Uterus (tissue), 4 donors: ENCODE results near the gene GPBAR1. TPM values are rescaled to one million over a fixed set of nuclear protein-coding genes. Genes with fewer than 3 reads are reported as not detected.
A peak's percentile ranks its signal among the peaks of the same experiment; 100 is the strongest.

ENCODE experiments used
- DNase-seq, 2 donors: peaks; one replicate each; pipeline ENCODE4 v3.0.0-alpha.2; 2019 to 2020
- H3K27ac ChIP-seq, 2 donors: fragments of 200-600 bp; sonication (generic); 1 replicate in 1 of 2; 2 replicates in 1 of 2; pipeline ENCODE4 v1.5.1; 2016 to 2018
- H3K27me3 ChIP-seq, 2 donors: fragments of 200-600 bp; sonication (generic); one replicate each; pipeline ENCODE4 v1.5.1; 2018 to 2019; ENCODE audit warnings: control low read depth in 1 of 2
- H3K36me3 ChIP-seq, 2 donors: fragments of 200-600 bp; sonication (generic); one replicate each; pipeline ENCODE4 v1.5.1; 2019; ENCODE audit warnings: control low read depth in 1 of 2
- H3K4me1 ChIP-seq, 2 donors: fragments of 200-600 bp; sonication (generic); one replicate each; pipeline ENCODE4 v1.5.1; 2018 to 2019; ENCODE audit warnings: control low read depth in 1 of 2
- H3K4me3 ChIP-seq, 2 donors: fragments of 200-600 bp; sonication (generic); 1 replicate in 1 of 2; 2 replicates in 1 of 2; pipeline ENCODE4 v1.5.1; 2018 to 2019; ENCODE audit warnings: mild to moderate bottlenecking in 1 of 2
- H3K9me3 ChIP-seq, 2 donors: fragments of 200-600 bp; sonication (generic); one replicate each; pipeline ENCODE4 v1.5.1; 2019; ENCODE audit warnings: control low read depth in 1 of 2
- CTCF ChIP-seq, 4 experiments: fragments of 200-600 bp in 2 of 4; fragments of 450-650 bp in 2 of 4; sonication (generic) in 2 of 4; IDR thresholded peaks; one replicate each; pipeline ENCODE4 v1.5.1; 2016 to 2019; ENCODE audit warnings: antibody characterized with exemption in 4 of 4, mild to moderate bottlenecking in 2 of 4, moderate library complexity in 1 of 4
- POLR2A ChIP-seq, 2 donors: fragments of 450-650 bp; IDR thresholded peaks; one replicate each; pipeline ENCODE4 v1.6.1; 2016; ENCODE audit warnings: antibody characterized with exemption in 2 of 2, mild to moderate bottlenecking in 1 of 2, moderate library complexity in 1 of 2
- intact Hi-C: fragments of 100-400 bp; cut with DNase I; formaldehyde crosslinking; loops from one replicate; pipeline ENCODE4 v1.15.1; 2023; ENCODE audit warnings: low total_unique reads
- total RNA-seq, 4 donors: library from RNA; depleted of rRNA in 3 of 4; stranded (reverse); fragments of >200 nt in 3 of 4; gene quantifications; one replicate each; pipeline versions ENCODE4 v1.1.0 to v1.2.4, GENCODE V29; 2014 to 2023
- donor health status: DM: yes; HTN: yes; CAD: no.

The GPBAR1 gene
- total RNA-seq, 4 donors from 2014 or later: 0.29 to 1.0 (median 0.91) TPM; not detected in 1

GRCh38 chr2:218300141-218300540, 39.3 kb downstream of the GPBAR1 start:
- H3K36me3 ChIP-seq: no peaks in the 10 kb centered on the region
- TF ChIP-seq POLR2A (IDR thresholded peaks at IDR 0.05) (no peak), CTCF (IDR thresholded peaks at IDR 0.05) (no peak)
- no peaks in the 10 kb centered on the region for H3K4me1 ChIP-seq
- H3K27ac ChIP-seq: no peak overlapping the region
- no peaks in the 10 kb centered on the region for H3K27me3 ChIP-seq
- no peak for DNase-seq
- intact Hi-C loops: loop anchor here (10.0 kb wide), 1 partner anchor 55 kb away; the partner anchor contains the start of gene CATIP
- H3K4me3 ChIP-seq: no peak overlapping the region
- H3K9me3 ChIP-seq: no peaks in the 10 kb centered on the region

GRCh38 chr2:218301176-218301819, 40.5 kb downstream of the GPBAR1 start:
- H3K4me1 ChIP-seq: no peaks in the 10 kb centered on the region
- DNase-seq: peak; percentile 79 to 90
- no peak overlapping the region for H3K27ac ChIP-seq
- no peaks in the 10 kb centered on the region for H3K36me3 ChIP-seq
- no peaks in the 10 kb centered on the region for H3K9me3 ChIP-seq
- H3K27me3 ChIP-seq: no peaks in the 10 kb centered on the region
- no peak overlapping the region for H3K4me3 ChIP-seq
- TF ChIP-seq CTCF (IDR thresholded peaks at IDR 0.05): peak; percentile 94 to 99 (median 95)
- TF ChIP-seq POLR2A (IDR thresholded peaks at IDR 0.05): no peak
- intact Hi-C loops: loop anchor here (10.0 kb wide), 1 partner anchor 54 kb away; the partner anchor contains the start of gene CATIP

- no peaks in the 10 kb centered on the region for H3K4me1 ChIP-seq
- H3K27me3 ChIP-seq: no peaks in the 10 kb centered on the region
- DNase-seq: no peak
- intact Hi-C loops: loop anchor here (10.0 kb wide), 1 partner anchor 49 kb away; the partner anchor contains the start of gene CATIP
- no peak overlapping the region for H3K4me3 ChIP-seq
- H3K36me3 ChIP-seq: no peaks in the 10 kb centered on the region
- no peak for TF ChIP-seq POLR2A (IDR thresholded peaks at IDR 0.05)
- H3K9me3 ChIP-seq: no peaks in the 10 kb centered on the region
- H3K27ac ChIP-seq: no peak overlapping the region
Measured at GRCh38 chr2:218305383-218305782, 44.6 kb downstream of the GPBAR1 start.

- H3K27ac ChIP-seq: no peak overlapping the region
- no peaks in the 10 kb centered on the region for H3K4me1 ChIP-seq
- DNase-seq: no peak
- no peaks in the 10 kb centered on the region for H3K27me3 ChIP-seq
- TF ChIP-seq POLR2A (IDR thresholded peaks at IDR 0.05) (no peak), CTCF (IDR thresholded peaks at IDR 0.05) (no peak)
- no peak overlapping the region for H3K4me3 ChIP-seq
- no peaks in the 10 kb centered on the region for H3K36me3 ChIP-seq
- H3K9me3 ChIP-seq: no peaks in the 10 kb centered on the region
- intact Hi-C loops: loop anchor here (10.0 kb wide), 1 partner anchor 48 kb away; the partner anchor contains the start of gene CATIP
Measured at GRCh38 chr2:218306184-218306920, 45.5 kb downstream of the GPBAR1 start.

- H3K4me3 ChIP-seq: no peak overlapping the region
- H3K36me3 ChIP-seq: no peaks in the 10 kb centered on the region
- no peak overlapping the region for H3K27ac ChIP-seq
- H3K4me1 ChIP-seq: no peaks in the 10 kb centered on the region
- intact Hi-C loops: loop anchor here (10.0 kb wide), 1 partner anchor 47 kb away; the partner anchor contains the start of gene CATIP
- no peaks in the 10 kb centered on the region for H3K27me3 ChIP-seq
- no peaks in the 10 kb centered on the region for H3K9me3 ChIP-seq
- TF ChIP-seq CTCF (IDR thresholded peaks at IDR 0.05): no peak
- no peak for TF ChIP-seq POLR2A (IDR thresholded peaks at IDR 0.05)
- DNase-seq: no peak
Measured at GRCh38 chr2:218307415-218308090, 46.7 kb downstream of the GPBAR1 start.
